HEK293 (cell line): ENCODE measurements around the gene HS3ST3A1.
A peak's percentile ranks its signal among the peaks of the same experiment; 100 is the strongest.

Experiments used
- CTCF ChIA-PET: fragments of 350-600 bp; formaldehyde crosslinking; extraction: SDS; loops from one replicate; lab custom pipeline; 2021; ENCODE audit warnings: antibody characterized with exemption; lab: Yijun Ruan, JAX
- POLR2A ChIA-PET: fragments of 300-600 bp; formaldehyde crosslinking; extraction: SDS; loops from one replicate; lab custom pipeline; 2020; ENCODE audit warnings: antibody characterized with exemption, inconsistent platforms; lab: Yijun Ruan, JAX
- H3K27ac ChIP-seq: fragments of 200-500 bp; sonication (Bioruptor generic); 2 replicates; pipeline ENCODE4 v1.5.1; 2014; ENCODE audit warnings: low read depth, low read length, control low read depth, inconsistent platforms; ENCODE audit errors: extremely low read depth
- H3K36me3 ChIP-seq, 2 experiments: fragments of 200-500 bp in 1 of 2; sonication (Bioruptor generic) in 1 of 2; 1 replicate in 1 of 2; 2 replicates in 1 of 2; pipeline ENCODE4 v1.5.1; 2014 to 2017; ENCODE audit warnings: inconsistent platforms in 2 of 2, low read length in 2 of 2; ENCODE audit not compliant: control insufficient read depth in 2 of 2, insufficient read depth in 1 of 2
- H3K4me1 ChIP-seq: fragments of 200-500 bp; sonication (Bioruptor generic); 2 replicates; pipeline ENCODE4 v1.5.1; 2014; ENCODE audit warnings: mild to moderate bottlenecking, low read length, inconsistent platforms; ENCODE audit not compliant: control insufficient read depth, insufficient read depth
- H3K4me3 ChIP-seq: 2 replicates; pipeline ENCODE4 v1.5.1; 2011; ENCODE audit warnings: low read depth, mild to moderate bottlenecking, control low read depth, low read length, moderate library complexity
- H3K9me3 ChIP-seq: fragments of 200-500 bp; sonication (Bioruptor generic); 2 replicates; pipeline ENCODE4 v1.5.1; 2014; ENCODE audit warnings: low read depth, low read length, inconsistent platforms; ENCODE audit not compliant: control insufficient read depth, insufficient read depth
- ATF2 ChIP-seq: fragments of 450-650 bp; formaldehyde crosslinking; IDR thresholded peaks from 2 replicates; pipeline ENCODE4 v1.5.1; 2016; ENCODE audit warnings: missing biosample characterization, missing genetic modification characterization, low read depth
- GLIS2 ChIP-seq: fragments of 450-650 bp; formaldehyde crosslinking; IDR thresholded peaks from 2 replicates; pipeline ENCODE4 v1.5.1; 2016; ENCODE audit warnings: missing biosample characterization, missing genetic modification characterization
- KLF8 ChIP-seq: fragments of 450-650 bp; formaldehyde crosslinking; IDR thresholded peaks from 2 replicates; pipeline ENCODE4 v1.5.1; 2016; ENCODE audit warnings: missing biosample characterization, missing genetic modification characterization
- OSR2 ChIP-seq: fragments of 450-650 bp; formaldehyde crosslinking; IDR thresholded peaks from 2 replicates; pipeline ENCODE4 v1.5.1; 2016; ENCODE audit warnings: missing biosample characterization, missing genetic modification characterization
- PRDM2 ChIP-seq: fragments of 450-650 bp; formaldehyde crosslinking; IDR thresholded peaks from 2 replicates; pipeline ENCODE4 v1.5.1; 2016; ENCODE audit warnings: missing biosample characterization, missing genetic modification characterization, borderline replicate concordance
- REST ChIP-seq: fragments of 450-650 bp; formaldehyde crosslinking; IDR thresholded peaks from 2 replicates; pipeline ENCODE4 v1.5.1; 2016; ENCODE audit warnings: missing biosample characterization, missing genetic modification characterization
- YY1 ChIP-seq: fragments of 450-650 bp; formaldehyde crosslinking; IDR thresholded peaks from 2 replicates; pipeline ENCODE4 v1.5.1; 2018; ENCODE audit warnings: missing biosample characterization, missing genetic modification characterization
- ZBTB17 ChIP-seq: fragments of 450-650 bp; formaldehyde crosslinking; IDR thresholded peaks from 2 replicates; pipeline ENCODE4 v1.5.1; 2016; ENCODE audit warnings: missing biosample characterization, missing genetic modification characterization
- ZBTB6 ChIP-seq: fragments of 450-650 bp; formaldehyde crosslinking; IDR thresholded peaks from 2 replicates; pipeline ENCODE4 v1.5.1; 2017; ENCODE audit warnings: missing biosample characterization, missing genetic modification characterization
- ZEB2 ChIP-seq: fragments of 450-650 bp; formaldehyde crosslinking; IDR thresholded peaks from 2 replicates; pipeline ENCODE4 v1.5.1; 2016; ENCODE audit warnings: missing biosample characterization, missing genetic modification characterization
- ZFP3 ChIP-seq: fragments of 450-650 bp; formaldehyde crosslinking; IDR thresholded peaks from 2 replicates; pipeline ENCODE4 v1.5.1; 2016; ENCODE audit warnings: low read depth, missing biosample characterization, missing genetic modification characterization
- ZFP37 ChIP-seq: fragments of 450-650 bp; formaldehyde crosslinking; IDR thresholded peaks from 2 replicates; pipeline ENCODE4 v1.5.1; 2016; ENCODE audit warnings: missing biosample characterization, missing genetic modification characterization
- ZNF146 ChIP-seq: fragments of 450-650 bp; formaldehyde crosslinking; IDR thresholded peaks from 2 replicates; pipeline ENCODE4 v1.5.1; 2016; ENCODE audit warnings: missing biosample characterization, missing genetic modification characterization
- ZNF2 ChIP-seq: fragments of 450-650 bp; formaldehyde crosslinking; IDR thresholded peaks from 2 replicates; pipeline ENCODE4 v1.5.1; 2016; ENCODE audit warnings: missing biosample characterization, missing genetic modification characterization
- ZNF24 ChIP-seq: fragments of 450-650 bp; formaldehyde crosslinking; IDR thresholded peaks from 2 replicates; pipeline ENCODE4 v1.5.1; 2016; ENCODE audit warnings: missing biosample characterization, missing genetic modification characterization
- ZNF548 ChIP-seq: fragments of 450-650 bp; formaldehyde crosslinking; IDR thresholded peaks from 2 replicates; pipeline ENCODE4 v1.5.1; 2016; ENCODE audit warnings: missing biosample characterization, missing genetic modification characterization
- ZNF580 ChIP-seq: fragments of 450-650 bp; formaldehyde crosslinking; IDR thresholded peaks from 2 replicates; pipeline ENCODE4 v1.5.1; 2016; ENCODE audit warnings: missing biosample characterization, missing genetic modification characterization
- ZNF600 ChIP-seq: fragments of 450-650 bp; formaldehyde crosslinking; IDR thresholded peaks from 2 replicates; pipeline ENCODE4 v1.5.1; 2016; ENCODE audit warnings: missing biosample characterization, missing genetic modification characterization
- ZNF610 ChIP-seq: fragments of 450-650 bp; formaldehyde crosslinking; IDR thresholded peaks from 2 replicates; pipeline ENCODE4 v1.5.1; 2016; ENCODE audit warnings: missing biosample characterization, missing genetic modification characterization, borderline replicate concordance
- ZNF621 ChIP-seq: fragments of 450-650 bp; formaldehyde crosslinking; IDR thresholded peaks from 2 replicates; pipeline ENCODE4 v1.5.1; 2017; ENCODE audit warnings: missing biosample characterization, missing genetic modification characterization
- ZNF692 ChIP-seq: fragments of 450-650 bp; formaldehyde crosslinking; IDR thresholded peaks from 2 replicates; pipeline ENCODE4 v1.5.1; 2016; ENCODE audit warnings: missing biosample characterization, missing genetic modification characterization
- ZNF768 ChIP-seq: fragments of 450-650 bp; formaldehyde crosslinking; IDR thresholded peaks from 2 replicates; pipeline ENCODE4 v1.5.1; 2018; ENCODE audit warnings: missing biosample characterization, mild to moderate bottlenecking, missing genetic modification characterization
- ZSCAN30 ChIP-seq: fragments of 450-650 bp; IDR thresholded peaks from 2 replicates; pipeline ENCODE4 v1.5.1; 2018; ENCODE audit warnings: missing biosample characterization, mild to moderate bottlenecking, missing genetic modification characterization, moderate library complexity

Gene HS3ST3A1

GRCh38 chr17:13601776-13602551 is at the start of gene HS3ST3A1:
Gene HS3ST3A1, minus strand, starts transcription at chr17:13601929. Its CDS starts 800 bp downstream, at chr17:13601129.
- ChIA-PET POLR2A (interaction anchor here (1.0 to 3.6 kb wide), 4 partner anchors 583 to 707 kb away, joined by 3 to 25 read pairs (median 4); partner anchors contain the start of gene HS3ST3B1), CTCF (interaction anchor here (0.6 to 1.1 kb wide), 2 partner anchors 670 to 700 kb away, joined by 3 read pairs; no protein-coding TSS in a partner anchor)
- Histone ChIP-seq H3K4me1 (peaks cover 8% of the 10 kb centered on the region), H3K4me3 (peak within 1 kb of the TSS; percentile 60), H3K36me3 (no peaks in the 10 kb centered on the region), H3K9me3 (no peaks in the 10 kb centered on the region), H3K27ac (peak within 1 kb of the TSS; percentile 96)
- TF ChIP-seq PRDM2 (no peak), OSR2 (tag by site-specific recombination) (peak; percentile 62), KLF8 (tag by site-specific recombination) (peak; percentile 96), ZSCAN30 (tag by site-specific recombination) (peak; percentile 100), ZBTB6 (peak; percentile 39; the same call in 1 of the 2 replicates), ZEB2 (tag by site-specific recombination) (peak; percentile 87), ZNF548 (no peak), ZFP3 (no peak), ZNF580 (tag by site-specific recombination) (peak; percentile 27; the same call in 1 of the 2 replicates), ZNF2 (tag by site-specific recombination) (peak; percentile 88), ZNF610 (tag by site-specific recombination) (peak; percentile 63; the same call in 1 of the 2 replicates), REST (peak; percentile 43), ZNF621 (tag by site-specific recombination) (no peak), ZNF768 (tag by site-specific recombination) (peak; percentile 4; the same call in 1 of the 2 replicates), ZNF146 (tag by site-specific recombination) (0 out of 2 replicates have a peak, but pooled peaks have one; percentile 3), GLIS2 (tag by site-specific recombination) (peak; percentile 93), ZNF24 (tag by site-specific recombination) (no peak), ZBTB17 (tag by site-specific recombination) (peak; percentile 78), ZNF692 (peak; percentile 60), ATF2 (tag by site-specific recombination) (peak; percentile 70; the same call in 1 of the 2 replicates), ZFP37 (tag by site-specific recombination) (peak; percentile 2; the same call in 1 of the 2 replicates), YY1 (tag by site-specific recombination) (0 out of 2 replicates have a peak, but pooled peaks have one; percentile 45), ZNF600 (tag by site-specific recombination) (peak; percentile 88)
